Measurements from ENCODE around the gene PTPRO. TPM values are rescaled to one million over a fixed set of nuclear protein-coding genes. Genes with fewer than 3 reads are reported as not detected.

Gene PTPRO
- 1 to 10 TPM; 1.1 to 1.6 TPM for total RNA-seq
- polyA plus RNA-seq (ENCODE audit: insufficient read depth, low read depth, low replicate concordance), result 1.9 TPM
- long read RNA-seq, donor 1, partial matches to known transcripts, result 0 of 1 reads
- long read RNA-seq, donor 1, other reads (novel, unspliced or antisense), result 0 of 1 reads
- long read RNA-seq, donor 2, result 0 reads

DNA sequence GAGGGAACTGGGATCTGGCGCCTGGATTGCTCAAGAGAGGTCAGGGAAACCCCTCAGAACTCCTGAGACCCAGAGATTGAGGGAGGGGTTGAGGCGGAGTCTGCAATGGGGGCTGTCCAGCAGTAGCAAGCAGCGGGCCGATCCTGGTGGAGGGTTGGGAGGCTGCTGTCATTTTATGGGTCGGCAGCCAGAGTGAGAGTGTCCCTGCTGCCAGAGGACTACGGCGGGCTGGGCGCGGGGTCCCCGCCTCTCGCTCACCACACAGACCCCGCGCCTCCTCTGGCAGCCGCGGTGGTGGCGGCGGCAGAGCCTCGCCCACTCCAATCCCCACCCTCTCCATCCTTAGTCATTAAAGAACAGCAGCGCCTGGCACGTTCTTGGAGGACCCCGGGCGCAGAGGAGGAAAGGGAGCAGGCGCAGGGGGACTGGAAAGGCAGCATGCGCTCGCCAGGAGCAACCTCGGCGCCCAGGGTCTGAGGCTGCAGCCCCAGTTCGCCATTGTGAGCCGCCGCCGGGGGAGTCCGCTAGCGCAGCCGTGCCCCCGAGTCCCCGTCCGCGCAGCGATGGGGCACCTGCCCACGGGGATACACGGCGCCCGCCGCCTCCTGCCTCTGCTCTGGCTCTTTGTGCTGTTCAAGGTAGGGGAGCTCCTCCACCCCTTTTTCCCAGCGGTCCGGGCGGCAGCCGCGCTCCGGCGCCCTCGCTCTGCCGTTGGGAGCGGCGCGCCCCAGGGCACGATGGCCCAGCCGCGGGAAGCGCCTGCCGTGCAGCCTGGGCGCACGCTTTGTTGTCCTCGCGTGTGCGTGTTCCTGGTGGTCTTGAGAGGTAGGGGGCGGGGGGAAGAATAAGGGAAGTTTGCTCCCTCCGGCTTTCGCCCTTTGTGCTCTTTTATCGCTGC is at the start of gene PTPRO:
Gene PTPRO (plus strand): TSS at position 345 of the 898 bp plus-strand sequence.
- WGBS, 2 donors, result 1 to 2% methylated on average over 50 to 66 of the region's 70 CpGs
- Histone ChIP-seq H3K4me1 (no peaks in the 10 kb centered on the region), H3K9me3 (no peaks in the 10 kb centered on the region), H3K4me3 (peak within 1 kb of the TSS; percentile 42 to 62), H3K27me3 (no peaks in the 10 kb centered on the region), H3K36me3 (ENCODE audit: low read depth, missing control alignments) (no peaks in the 10 kb centered on the region), H3K27ac (no peak within 1 kb of the TSS)
- no peak for TF ChIP-seq POLR2A (IDR thresholded peaks at IDR 0.05)
- no peak for TF ChIP-seq CTCF (IDR thresholded peaks at IDR 0.05)
- DNase-seq, result peak; percentile 14
- intact Hi-C loops (cut with DNase I; ENCODE audit: low total_unique reads), result no loop called here

DNA sequence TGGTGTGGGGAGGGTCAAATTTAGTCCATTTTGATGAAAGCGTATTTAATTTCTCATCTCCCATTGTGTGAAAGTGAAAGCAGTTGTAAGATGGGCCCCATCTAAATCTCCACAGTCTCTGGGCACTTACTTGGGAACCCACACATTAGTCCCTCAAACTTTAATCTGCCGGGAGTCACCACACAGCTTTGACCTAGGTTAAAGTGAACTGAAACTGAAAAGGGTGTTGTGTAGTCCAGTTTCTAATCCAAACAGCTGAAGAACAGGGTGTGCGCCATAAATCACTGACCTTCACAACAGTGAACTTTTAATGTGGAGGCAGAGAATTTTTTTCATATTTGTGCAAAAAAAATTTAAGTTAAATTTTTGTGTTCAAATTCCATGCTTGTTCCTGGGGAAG is 48.4 kb upstream of the PTPRO start:
- Histone ChIP-seq H3K4me3 (no peak overlapping the region), H3K4me1 (peaks cover 18% of the 10 kb centered on the region), H3K9me3 (no peaks in the 10 kb centered on the region), H3K27ac (no peak overlapping the region), H3K27me3 (no peaks in the 10 kb centered on the region), H3K36me3 (ENCODE audit: low read depth, missing control alignments) (no peaks in the 10 kb centered on the region)
- TF ChIP-seq POLR2A (IDR thresholded peaks at IDR 0.05), result no peak
- no peak for TF ChIP-seq CTCF (IDR thresholded peaks at IDR 0.05)
- DNase-seq, result peak; percentile 23
- 45 to 55% methylated on average over 3 of the region's 3 CpGs for WGBS, 2 donors
- intact Hi-C loops (cut with DNase I; ENCODE audit: low total_unique reads), result loop anchor here (10.0 kb wide), 1 partner anchor 251 kb away; no protein-coding TSS in a partner anchor

- no peak overlapping the region for H3K4me3 ChIP-seq
- H3K27ac ChIP-seq, result no peak overlapping the region
- peak; percentile 20 for DNase-seq
- H3K9me3 ChIP-seq, result no peaks in the 10 kb centered on the region
- WGBS, 2 donors, result 53 to 62% methylated on average over 3 of the region's 3 CpGs
- H3K27me3 ChIP-seq, result no peaks in the 10 kb centered on the region
- H3K36me3 ChIP-seq (ENCODE audit: low read depth, missing control alignments), result no peaks in the 10 kb centered on the region
- TF ChIP-seq CTCF (IDR thresholded peaks at IDR 0.05), result no peak
- TF ChIP-seq POLR2A (IDR thresholded peaks at IDR 0.05), result no peak
- intact Hi-C loops (cut with DNase I; ENCODE audit: low total_unique reads), result loop anchor here (10.0 kb wide), 1 partner anchor 250 kb away; no protein-coding TSS in a partner anchor
- H3K4me1 ChIP-seq, result peaks cover 20% of the 10 kb centered on the region
Measured at GRCh38 chr12:15274561-15274967, 47.7 kb upstream of the PTPRO start.

GRCh38 chr12:15276088-15276698 is 46.1 kb upstream of the PTPRO start:
- peak; percentile 59 for DNase-seq
- H3K4me3 ChIP-seq, result no peak overlapping the region
- H3K36me3 ChIP-seq (ENCODE audit: low read depth, missing control alignments), result no peaks in the 10 kb centered on the region
- no peaks in the 10 kb centered on the region for H3K27me3 ChIP-seq
- intact Hi-C loops (cut with DNase I; ENCODE audit: low total_unique reads), result loop anchor here (10.0 kb wide), 1 partner anchor 249 kb away; no protein-coding TSS in a partner anchor
- 35 to 40% methylated on average over 8 of the region's 8 CpGs for WGBS, 2 donors
- H3K27ac ChIP-seq, result no peak overlapping the region
- TF ChIP-seq CTCF (IDR thresholded peaks at IDR 0.05), result peak; percentile 73 to 85 (median 79)
- no peak for TF ChIP-seq POLR2A (IDR thresholded peaks at IDR 0.05)
- peaks cover 20% of the 10 kb centered on the region for H3K4me1 ChIP-seq
- H3K9me3 ChIP-seq, result no peaks in the 10 kb centered on the region
